ENCODE measurements around the gene EFEMP1. TPM values are rescaled to one million over a fixed set of nuclear protein-coding genes. Genes with fewer than 3 reads are reported as not detected.

Gene EFEMP1
- total RNA-seq, 4 donors from 2014 or later = 57.3 to 113 (median 81.2) TPM

- H3K9me3 ChIP-seq = no peaks in the 10 kb centered on the region
- H3K27me3 ChIP-seq = no peaks in the 10 kb centered on the region
- intact Hi-C loops (cut with DNase I) = no loop called here
- no peak for DNase-seq (ENCODE audit: extremely low spot score)
- no peaks in the 10 kb centered on the region for H3K4me1 ChIP-seq
- 64% methylated on average over 7 of the region's 7 CpGs for WGBS
- no peak overlapping the region for H3K27ac ChIP-seq (replicated peaks in 1 of 4)
- no peak overlapping the region for H3K4me3 ChIP-seq
- TF ChIP-seq EP300 (IDR thresholded peaks at IDR 0.05) = no peak
- no peak for TF ChIP-seq POLR2AphosphoS5 (IDR thresholded peaks at IDR 0.05)
- no peak for TF ChIP-seq CTCF (IDR thresholded peaks at IDR 0.05)
- no peak for TF ChIP-seq POLR2A (IDR thresholded peaks at IDR 0.05; ENCODE audit: low read depth)
- H3K36me3 ChIP-seq = no peaks in the 10 kb centered on the region
Measured at GRCh38 chr2:55916473-55917049, 7.0 kb downstream of the EFEMP1 start.

- TF ChIP-seq CTCF (IDR thresholded peaks at IDR 0.05) = no peak
- TF ChIP-seq POLR2A (IDR thresholded peaks at IDR 0.05; ENCODE audit: low read depth) = no peak
- TF ChIP-seq POLR2AphosphoS5 (IDR thresholded peaks at IDR 0.05) = no peak
- TF ChIP-seq EP300 (IDR thresholded peaks at IDR 0.05) = no peak
- H3K27ac ChIP-seq (replicated peaks in 1 of 4) = no peak overlapping the region
- H3K36me3 ChIP-seq = no peaks in the 10 kb centered on the region
- intact Hi-C loops (cut with DNase I) = no loop called here
- H3K27me3 ChIP-seq = no peaks in the 10 kb centered on the region
- no peaks in the 10 kb centered on the region for H3K4me1 ChIP-seq
- no peaks in the 10 kb centered on the region for H3K9me3 ChIP-seq
- no peak for DNase-seq (ENCODE audit: extremely low spot score)
- 69% methylated on average over 1 of the region's 1 CpG for WGBS
- no peak overlapping the region for H3K4me3 ChIP-seq
Measured at GRCh38 chr2:55914786-55915185, 8.8 kb downstream of the EFEMP1 start.

DNA sequence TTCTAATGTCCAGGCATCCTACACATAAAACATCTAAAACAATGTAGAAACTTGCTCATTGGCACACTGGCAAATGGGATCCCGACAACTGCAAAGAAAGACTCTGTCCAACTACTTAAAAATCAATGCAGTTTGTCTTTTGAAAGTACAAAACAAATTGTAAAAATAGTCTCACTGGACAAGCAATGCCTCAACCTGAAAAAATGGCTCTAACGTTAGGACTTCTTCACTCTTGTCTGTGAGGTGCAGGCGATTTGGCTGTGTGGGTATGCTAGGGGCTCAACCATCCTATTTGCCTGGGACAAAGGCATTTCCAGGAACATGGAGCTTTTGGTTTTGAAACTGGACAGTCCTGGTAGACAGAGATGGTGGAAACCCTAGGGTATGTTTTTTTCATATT lies 10.7 kb downstream of the EFEMP1 start:
- H3K36me3 ChIP-seq = no peaks in the 10 kb centered on the region
- H3K9me3 ChIP-seq = no peaks in the 10 kb centered on the region
- WGBS = 95% methylated on average over 3 of the region's 3 CpGs
- no peak for DNase-seq (ENCODE audit: extremely low spot score)
- no peak overlapping the region for H3K27ac ChIP-seq (replicated peaks in 1 of 4)
- no peaks in the 10 kb centered on the region for H3K4me1 ChIP-seq
- TF ChIP-seq POLR2AphosphoS5 (IDR thresholded peaks at IDR 0.05) (no peak), CTCF (IDR thresholded peaks at IDR 0.05) (no peak), EP300 (IDR thresholded peaks at IDR 0.05) (no peak), POLR2A (IDR thresholded peaks at IDR 0.05; ENCODE audit: low read depth) (no peak)
- intact Hi-C loops (cut with DNase I) = no loop called here
- H3K4me3 ChIP-seq = no peak overlapping the region
- H3K27me3 ChIP-seq = no peaks in the 10 kb centered on the region

DNA sequence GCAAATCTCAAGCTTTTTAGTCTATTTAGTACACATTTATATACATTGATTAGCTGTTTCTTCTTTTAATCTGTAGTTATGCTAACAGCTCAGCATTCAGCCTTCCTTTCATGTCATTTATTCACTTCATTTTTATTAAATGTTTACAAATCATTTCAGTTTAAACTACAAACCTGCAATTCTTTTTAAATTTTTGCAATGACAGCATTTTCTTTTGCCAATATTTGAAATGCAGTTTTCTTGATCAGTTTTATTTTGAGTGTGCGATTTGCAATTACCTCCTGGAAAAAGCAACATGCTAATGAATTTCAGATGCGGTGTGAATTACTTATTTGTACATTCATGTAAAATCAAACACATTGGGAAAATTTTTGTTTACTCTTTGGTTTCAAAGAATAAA lies 13.5 kb downstream of the EFEMP1 start:
- 95% methylated on average over 2 of the region's 2 CpGs for WGBS
- H3K4me3 ChIP-seq = no peak overlapping the region
- intact Hi-C loops (cut with DNase I) = no loop called here
- DNase-seq (ENCODE audit: extremely low spot score) = no peak
- H3K9me3 ChIP-seq = no peaks in the 10 kb centered on the region
- no peaks in the 10 kb centered on the region for H3K27me3 ChIP-seq
- H3K27ac ChIP-seq (replicated peaks in 1 of 4) = no peak overlapping the region
- no peak for TF ChIP-seq POLR2A (IDR thresholded peaks at IDR 0.05; ENCODE audit: low read depth)
- no peak for TF ChIP-seq POLR2AphosphoS5 (IDR thresholded peaks at IDR 0.05)
- TF ChIP-seq CTCF (IDR thresholded peaks at IDR 0.05) = no peak
- TF ChIP-seq EP300 (IDR thresholded peaks at IDR 0.05) = no peak
- no peaks in the 10 kb centered on the region for H3K36me3 ChIP-seq
- no peaks in the 10 kb centered on the region for H3K4me1 ChIP-seq

DNA sequence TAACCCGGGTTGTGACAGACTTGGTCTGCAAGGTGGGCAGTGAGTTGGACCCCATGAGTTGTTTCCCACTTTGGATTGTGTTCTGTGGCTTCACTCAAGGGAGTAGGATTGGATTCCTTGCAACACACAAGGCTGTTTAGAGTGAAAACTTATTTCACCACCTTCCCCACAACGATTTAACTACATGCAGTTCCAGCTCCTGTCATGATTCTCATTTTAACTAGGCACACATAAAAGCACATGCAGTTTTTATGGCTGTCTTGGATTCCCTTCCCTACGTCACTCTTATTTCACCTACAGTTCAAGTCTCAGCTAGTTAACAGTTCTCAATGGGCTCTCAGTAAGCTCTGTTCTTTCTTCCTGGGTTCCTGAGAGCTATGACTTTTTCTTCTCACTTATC lies 15.9 kb downstream of the EFEMP1 start:
- no peaks in the 10 kb centered on the region for H3K36me3 ChIP-seq
- TF ChIP-seq POLR2AphosphoS5 (IDR thresholded peaks at IDR 0.05) = no peak
- TF ChIP-seq EP300 (IDR thresholded peaks at IDR 0.05) = no peak
- no peak for TF ChIP-seq CTCF (IDR thresholded peaks at IDR 0.05)
- no peak for TF ChIP-seq POLR2A (IDR thresholded peaks at IDR 0.05; ENCODE audit: low read depth)
- intact Hi-C loops (cut with DNase I) = no loop called here
- peaks cover 0 to 7% (median 3%) of the 10 kb centered on the region in 4 donors for H3K9me3 ChIP-seq
- no peaks in the 10 kb centered on the region for H3K4me1 ChIP-seq
- H3K27ac ChIP-seq (replicated peaks in 1 of 4) = no peak overlapping the region
- 43% methylated on average over 3 of the region's 3 CpGs for WGBS
- DNase-seq (ENCODE audit: extremely low spot score) = no peak
- H3K27me3 ChIP-seq = no peaks in the 10 kb centered on the region
- no peak overlapping the region for H3K4me3 ChIP-seq
